Measurements from ENCODE around the gene SLC25A25. TPM values are rescaled to one million over a fixed set of nuclear protein-coding genes. Genes with fewer than 3 reads are reported as not detected.

SLC25A25 gene
- total RNA-seq, 2 donors from 2014 or later, result 12.9 to 13.1 TPM

- no peak for DNase-seq
- Mint-ChIP-seq H3K27me3 (ENCODE audit: insufficient read depth) (no peaks in the 10 kb centered on the region), H3K36me3 (ENCODE audit: low read depth) (peaks cover 20% of the 10 kb centered on the region), H3K4me3 (no peak overlapping the region), H3K4me1 (no peaks in the 10 kb centered on the region), H3K9me3 (no peaks in the 10 kb centered on the region), H3K27ac (no peak overlapping the region)
- TF ChIP-seq, protein P1, sequence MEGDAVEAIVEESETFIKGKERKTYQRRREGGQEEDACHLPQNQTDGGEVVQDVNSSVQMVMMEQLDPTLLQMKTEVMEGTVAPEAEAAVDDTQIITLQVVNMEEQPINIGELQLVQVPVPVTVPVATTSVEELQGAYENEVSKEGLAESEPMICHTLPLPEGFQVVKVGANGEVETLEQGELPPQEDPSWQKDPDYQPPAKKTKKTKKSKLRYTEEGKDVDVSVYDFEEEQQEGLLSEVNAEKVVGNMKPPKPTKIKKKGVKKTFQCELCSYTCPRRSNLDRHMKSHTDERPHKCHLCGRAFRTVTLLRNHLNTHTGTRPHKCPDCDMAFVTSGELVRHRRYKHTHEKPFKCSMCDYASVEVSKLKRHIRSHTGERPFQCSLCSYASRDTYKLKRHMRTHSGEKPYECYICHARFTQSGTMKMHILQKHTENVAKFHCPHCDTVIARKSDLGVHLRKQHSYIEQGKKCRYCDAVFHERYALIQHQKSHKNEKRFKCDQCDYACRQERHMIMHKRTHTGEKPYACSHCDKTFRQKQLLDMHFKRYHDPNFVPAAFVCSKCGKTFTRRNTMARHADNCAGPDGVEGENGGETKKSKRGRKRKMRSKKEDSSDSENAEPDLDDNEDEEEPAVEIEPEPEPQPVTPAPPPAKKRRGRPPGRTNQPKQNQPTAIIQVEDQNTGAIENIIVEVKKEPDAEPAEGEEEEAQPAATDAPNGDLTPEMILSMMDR (conservative IDR thresholded peaks at IDR 0.05), result no peak
- no peak overlapping the region for H3K9ac ChIP-seq (ENCODE audit: extremely low read depth, low read length, poor library complexity, severe bottlenecking)
- no peaks in the 10 kb centered on the region for H3K9me3 ChIP-seq (ENCODE audit: control insufficient read depth, low read length)
- no peak overlapping the region for H3K4me3 ChIP-seq (ENCODE audit: low read length)
- no peaks in the 10 kb centered on the region for H3K4me1 ChIP-seq (ENCODE audit: control insufficient read depth, insufficient read depth, low read length)
- no peak overlapping the region for H3K27ac ChIP-seq (ENCODE audit: low read depth, low read length)
- 94 to 97% methylated on average over 16 to 20 of the region's 20 CpGs for WGBS, 2 experiments (ENCODE audit: insufficient coverage in 1 of 2, insufficient read length in 1 of 2)
- H3K27me3 ChIP-seq (ENCODE audit: control insufficient read depth, insufficient read depth, low read length, poor library complexity, severe bottlenecking), result no peaks in the 10 kb centered on the region
- H3K36me3 ChIP-seq (ENCODE audit: control insufficient read depth, insufficient read depth, low read length), result peaks cover 21% of the 10 kb centered on the region
Observed at GRCh38 chr9:128120061-128120740, 52.2 kb downstream of the SLC25A25 start.

- peak; percentile 31 for DNase-seq
- peaks cover 2% of the 10 kb centered on the region for H3K4me1 Mint-ChIP-seq
- Histone ChIP-seq H3K27me3 (ENCODE audit: control insufficient read depth, insufficient read depth, low read length, poor library complexity, severe bottlenecking) (no peaks in the 10 kb centered on the region), H3K36me3 (ENCODE audit: control insufficient read depth, insufficient read depth, low read length) (peaks cover 21% of the 10 kb centered on the region), H3K4me3 (ENCODE audit: low read length) (no peak overlapping the region), H3K27ac (ENCODE audit: low read depth, low read length) (no peak overlapping the region), H3K4me1 (ENCODE audit: control insufficient read depth, insufficient read depth, low read length) (no peaks in the 10 kb centered on the region), H3K9me3 (ENCODE audit: control insufficient read depth, low read length) (no peaks in the 10 kb centered on the region), H3K9ac (ENCODE audit: extremely low read depth, low read length, poor library complexity, severe bottlenecking) (no peak overlapping the region)
- H3K36me3 Mint-ChIP-seq (ENCODE audit: low read depth), result peaks cover 21% of the 10 kb centered on the region
- H3K27ac Mint-ChIP-seq, result no peak overlapping the region
- TF ChIP-seq, protein P1 (conservative IDR thresholded peaks at IDR 0.05), result no peak
- H3K4me3 Mint-ChIP-seq, result no peak overlapping the region
- 89 to 90% methylated on average over 25 to 29 of the region's 29 CpGs for WGBS, 2 experiments (ENCODE audit: insufficient coverage in 1 of 2, insufficient read length in 1 of 2)
- no peaks in the 10 kb centered on the region for H3K9me3 Mint-ChIP-seq
- no peaks in the 10 kb centered on the region for H3K27me3 Mint-ChIP-seq (ENCODE audit: insufficient read depth)
Observed at GRCh38 chr9:128120741-128121465, 52.9 kb downstream of the SLC25A25 start.

DNA sequence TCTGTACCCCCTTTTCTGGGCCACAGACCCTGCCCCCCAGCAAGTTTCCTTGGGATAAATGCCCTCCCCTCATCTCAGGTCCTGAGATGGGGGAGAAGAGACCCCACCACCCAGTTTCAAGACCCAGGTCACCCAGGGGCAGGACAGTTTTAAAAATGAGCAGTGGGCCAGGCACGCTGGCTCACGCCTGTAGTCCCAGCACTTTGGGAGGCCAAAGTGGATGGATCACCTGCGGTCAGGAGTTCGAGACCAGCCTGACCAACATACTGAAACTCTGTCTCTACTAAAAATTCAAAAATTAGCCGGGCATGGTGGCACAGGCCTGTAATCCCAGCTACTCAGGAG lies 53.4 kb downstream of the SLC25A25 start:
- H3K4me3 Mint-ChIP-seq, result no peak overlapping the region
- DNase-seq, result no peak
- Histone ChIP-seq H3K36me3 (ENCODE audit: control insufficient read depth, insufficient read depth, low read length) (peaks cover 21% of the 10 kb centered on the region), H3K4me3 (ENCODE audit: low read length) (no peak overlapping the region), H3K27me3 (ENCODE audit: control insufficient read depth, insufficient read depth, low read length, poor library complexity, severe bottlenecking) (no peaks in the 10 kb centered on the region), H3K9ac (ENCODE audit: extremely low read depth, low read length, poor library complexity, severe bottlenecking) (no peak overlapping the region), H3K9me3 (ENCODE audit: control insufficient read depth, low read length) (no peaks in the 10 kb centered on the region), H3K27ac (ENCODE audit: low read depth, low read length) (no peak overlapping the region), H3K4me1 (ENCODE audit: control insufficient read depth, insufficient read depth, low read length) (no peaks in the 10 kb centered on the region)
- peaks cover 7% of the 10 kb centered on the region for H3K4me1 Mint-ChIP-seq
- peaks cover 21% of the 10 kb centered on the region for H3K36me3 Mint-ChIP-seq (ENCODE audit: low read depth)
- TF ChIP-seq, protein P1 (conservative IDR thresholded peaks at IDR 0.05), result no peak
- H3K27ac Mint-ChIP-seq, result no peak overlapping the region
- no peaks in the 10 kb centered on the region for H3K9me3 Mint-ChIP-seq
- H3K27me3 Mint-ChIP-seq (ENCODE audit: insufficient read depth), result no peaks in the 10 kb centered on the region
- WGBS, 2 experiments (ENCODE audit: insufficient coverage in 1 of 2, insufficient read length in 1 of 2), result 84 to 92% methylated on average over 4 to 5 of the region's 5 CpGs

Data from endodermal cell (in vitro differentiated cells).